Naive B cell (primary cell): Measurements from ENCODE around the gene VIT. TPM values are rescaled to one million over a fixed set of nuclear protein-coding genes. Genes with fewer than 3 reads are reported as not detected.
"Not testable (repeated sequence)": the region's sequence is repeated elsewhere in the genome, so short reads cannot be mapped to it uniquely, and the experiment has no call there.

Source experiments
- ATAC-seq, 2 donors: fragments of 150-1000 bp; cut with Tn5 transposase; 2 replicates each; pipeline ENCODE4 v1.10.0; 2021; ENCODE audit warnings: low read depth in 2 of 2, mild to moderate bottlenecking in 2 of 2, moderate library complexity in 2 of 2
- DNase-seq: peaks from one replicate; pipeline ENCODE4 v3.0.0; 2022
- H3K27ac Mint-ChIP-seq, 6 donors: one replicate each; pipeline ENCODE4 v1.8.0; 2020 to 2022; ENCODE audit warnings: mild to moderate bottlenecking in 6 of 6, mixed read lengths in 6 of 6, moderate library complexity in 5 of 6, inconsistent platforms in 2 of 6
- H3K27me3 Mint-ChIP-seq, 3 donors: one replicate each; pipeline ENCODE4 v1.8.0; 2021 to 2022; ENCODE audit warnings: mixed read lengths in 3 of 3, mild to moderate bottlenecking in 1 of 3
- H3K36me3 Mint-ChIP-seq, 2 donors: one replicate each; pipeline ENCODE4 v1.8.0; 2020 to 2022; ENCODE audit warnings: mixed read lengths in 2 of 2, inconsistent platforms in 1 of 2, mild to moderate bottlenecking in 1 of 2
- H3K4me1 Mint-ChIP-seq, 3 donors: one replicate each; pipeline ENCODE4 v1.8.0; 2020 to 2022; ENCODE audit warnings: mixed read lengths in 3 of 3, inconsistent platforms in 1 of 3, mild to moderate bottlenecking in 1 of 3, moderate library complexity in 1 of 3
- H3K4me3 Mint-ChIP-seq, 8 donors: one replicate each; pipeline ENCODE4 v1.8.0; 2020 to 2022; ENCODE audit warnings: mild to moderate bottlenecking in 8 of 8, mixed read lengths in 8 of 8, moderate library complexity in 8 of 8, inconsistent platforms in 2 of 8
- H3K9me3 Mint-ChIP-seq, 7 donors: one replicate each; pipeline ENCODE4 v1.8.0; 2020 to 2022; ENCODE audit warnings: mixed read lengths in 7 of 7, mild to moderate bottlenecking in 5 of 7, inconsistent platforms in 2 of 7, moderate library complexity in 1 of 7
- polyA plus RNA-seq, 6 donors: library from polyadenylated mRNA; unstranded; fragments of 300-500 nt; fragmentation: Illumina TruSeq; gene quantifications; one replicate each; pipeline ENCODE4 v1.2.3, GENCODE V29; 2021; ENCODE audit warnings: low read depth in 6 of 6

The VIT gene
- polyA plus RNA-seq, 6 donors from 2014 or later = not detected

DNA sequence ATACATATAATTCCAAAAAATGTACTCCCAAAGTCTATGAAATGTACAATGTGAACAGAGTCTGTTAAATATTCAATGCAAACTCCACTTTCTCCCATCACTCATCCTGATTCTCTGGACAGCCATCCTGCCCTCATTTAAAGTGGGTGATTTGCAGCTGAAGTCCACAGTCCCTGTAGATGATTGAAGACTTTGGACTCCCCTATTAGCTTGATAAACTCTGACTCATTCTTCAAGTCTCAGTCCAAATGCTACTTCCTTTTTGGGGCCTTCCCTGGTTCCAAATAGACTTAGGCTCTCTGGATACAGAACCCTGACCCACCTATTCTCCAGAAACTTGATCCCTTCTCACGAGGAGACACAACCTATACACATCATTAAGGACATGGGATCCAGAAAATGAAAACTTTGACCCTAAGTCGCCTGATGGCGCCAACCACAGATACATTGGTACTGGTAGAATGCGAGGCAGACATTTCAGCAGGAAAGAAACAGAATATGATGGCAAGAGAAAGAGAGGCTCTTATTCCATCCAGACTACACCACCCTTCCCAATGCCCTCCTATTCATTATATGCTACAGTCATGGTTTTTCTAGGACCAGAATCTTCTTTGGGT lies 122.7 kb downstream of the VIT start:
- no peak overlapping the region for H3K4me3 Mint-ChIP-seq
- no peaks in the 10 kb centered on the region for H3K9me3 Mint-ChIP-seq
- H3K4me1 Mint-ChIP-seq = no peaks in the 10 kb centered on the region
- H3K36me3 Mint-ChIP-seq = no peaks in the 10 kb centered on the region
- DNase-seq (no peak), ATAC-seq (no peak)
- H3K27me3 Mint-ChIP-seq = peaks cover 0 to 4% (median 0%) of the 10 kb centered on the region in 3 donors
- H3K27ac Mint-ChIP-seq = no peak overlapping the region

DNA sequence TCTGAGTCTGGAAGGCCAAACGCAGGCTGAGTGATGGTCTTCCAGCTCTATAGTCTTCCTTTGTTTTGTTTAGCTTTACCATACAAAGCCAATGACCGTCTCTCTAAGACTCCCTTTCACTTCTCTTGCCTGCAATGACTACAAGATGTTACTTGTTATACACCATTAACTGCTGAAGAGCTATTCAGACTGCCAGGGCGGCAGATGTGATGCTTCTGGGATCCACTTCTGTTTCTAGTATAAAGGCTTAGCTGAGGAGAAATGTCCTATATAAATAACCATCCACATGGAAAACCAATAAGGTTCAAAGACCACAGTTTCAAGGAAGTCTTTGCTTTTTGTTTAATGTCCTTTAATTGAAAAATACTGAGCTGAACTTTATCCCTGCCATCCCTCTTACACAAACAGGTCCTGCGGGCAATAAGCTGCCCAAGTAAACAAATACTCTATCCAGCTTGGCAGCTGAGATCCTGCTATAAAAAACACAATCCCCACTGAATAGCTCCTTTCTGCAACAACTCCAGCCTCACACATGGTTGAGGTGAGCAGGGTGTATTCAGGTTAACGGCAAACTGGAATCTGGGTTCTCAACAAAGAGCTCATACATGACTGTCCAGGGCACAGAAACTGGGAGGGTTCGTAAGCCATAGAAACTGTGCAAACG lies 124.6 kb downstream of the VIT start:
- no peaks in the 10 kb centered on the region for H3K36me3 Mint-ChIP-seq
- no peak overlapping the region for H3K27ac Mint-ChIP-seq
- DNase-seq (no peak), ATAC-seq (no peak)
- H3K9me3 Mint-ChIP-seq = no peaks in the 10 kb centered on the region
- no peak overlapping the region for H3K4me3 Mint-ChIP-seq
- H3K4me1 Mint-ChIP-seq = no peaks in the 10 kb centered on the region
- peaks cover 0 to 4% (median 0%) of the 10 kb centered on the region in 3 donors for H3K27me3 Mint-ChIP-seq

DNA sequence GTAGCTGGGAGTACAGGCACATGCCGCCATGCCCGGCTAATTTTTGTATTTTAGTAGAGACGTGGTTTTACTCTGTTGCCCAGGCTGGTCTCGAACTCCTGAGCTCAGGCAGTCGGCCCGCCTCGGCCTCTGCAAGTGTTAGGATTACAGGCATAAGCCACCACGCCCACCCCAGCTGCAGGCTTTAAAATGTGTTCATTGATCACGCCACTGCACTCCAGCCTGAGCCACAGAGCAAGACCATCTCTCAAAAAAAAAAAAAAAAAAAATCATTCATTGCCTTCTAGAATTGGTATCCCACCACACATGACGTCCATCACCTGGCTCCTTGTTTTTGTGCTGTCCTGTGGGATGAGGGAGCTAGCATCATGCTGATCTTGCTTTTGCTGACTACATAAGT lies 127.4 kb downstream of the VIT start:
- Mint-ChIP-seq H3K36me3 (no peaks in the 10 kb centered on the region), H3K4me1 (no peaks in the 10 kb centered on the region), H3K27ac (no peak overlapping the region), H3K27me3 (peaks cover 0 to 4% (median 0%) of the 10 kb centered on the region in 3 donors), H3K4me3 (no peak overlapping the region), H3K9me3 (peaks cover 0 to 11% (median 0%) of the 10 kb centered on the region in 7 donors)
- ATAC-seq = no peak
- DNase-seq = no peak

DNA sequence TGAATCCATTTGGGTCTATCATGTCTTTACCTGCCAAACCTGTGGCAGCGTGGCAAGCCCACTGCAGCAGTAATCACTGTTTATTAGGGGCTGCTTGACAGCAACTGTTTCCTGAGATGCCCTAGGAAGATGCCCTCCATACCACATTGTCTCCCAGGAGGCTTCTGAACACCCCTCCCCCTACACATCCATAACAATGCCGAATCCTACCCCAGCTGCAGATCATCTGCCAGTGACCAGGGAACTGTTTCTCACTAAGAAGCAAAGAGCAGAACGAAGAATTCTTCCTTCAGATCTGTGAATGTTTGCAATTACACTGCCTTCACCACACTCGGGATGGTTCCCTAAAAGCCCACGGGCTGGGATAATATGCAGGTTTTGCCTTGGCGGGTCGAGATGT lies 127.8 kb downstream of the VIT start:
- ATAC-seq (no peak), DNase-seq (no peak)
- Mint-ChIP-seq H3K27me3 (peaks cover 0 to 4% (median 0%) of the 10 kb centered on the region in 3 donors), H3K4me3 (no peak overlapping the region), H3K9me3 (peaks cover 0 to 11% (median 0%) of the 10 kb centered on the region in 7 donors), H3K27ac (peak overlapping the region in 1 of 6 donors; percentile 29), H3K4me1 (no peaks in the 10 kb centered on the region), H3K36me3 (no peaks in the 10 kb centered on the region)

DNA sequence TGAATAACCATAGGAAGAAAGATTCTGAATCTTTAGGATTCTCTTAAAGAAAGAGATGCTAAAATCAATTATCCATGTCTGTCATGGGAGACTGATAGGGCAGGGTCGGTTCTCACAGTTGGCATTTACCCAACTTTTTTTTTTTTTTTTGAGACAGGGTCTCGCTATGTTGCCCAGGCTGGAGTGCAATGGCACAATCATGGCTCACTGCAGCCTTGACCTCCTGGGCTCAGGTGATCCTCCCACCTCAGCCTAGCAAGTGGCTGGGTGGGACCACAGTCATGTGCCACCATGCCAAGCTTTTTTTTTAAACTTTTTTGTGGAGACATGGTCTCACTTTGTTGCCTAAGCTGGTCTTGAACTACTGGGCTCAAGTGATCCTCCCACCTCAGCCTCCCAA lies 128.2 kb downstream of the VIT start:
- not testable (repeated sequence) for DNase-seq, H3K36me3 Mint-ChIP-seq, H3K4me3 Mint-ChIP-seq, H3K4me1 Mint-ChIP-seq, H3K27me3 Mint-ChIP-seq, ATAC-seq
- Mint-ChIP-seq H3K9me3 (peaks cover 0 to 11% (median 0%) of the 10 kb centered on the region in 7 donors), H3K27ac (peak overlapping the region in 1 of 6 donors; percentile 29)

DNA sequence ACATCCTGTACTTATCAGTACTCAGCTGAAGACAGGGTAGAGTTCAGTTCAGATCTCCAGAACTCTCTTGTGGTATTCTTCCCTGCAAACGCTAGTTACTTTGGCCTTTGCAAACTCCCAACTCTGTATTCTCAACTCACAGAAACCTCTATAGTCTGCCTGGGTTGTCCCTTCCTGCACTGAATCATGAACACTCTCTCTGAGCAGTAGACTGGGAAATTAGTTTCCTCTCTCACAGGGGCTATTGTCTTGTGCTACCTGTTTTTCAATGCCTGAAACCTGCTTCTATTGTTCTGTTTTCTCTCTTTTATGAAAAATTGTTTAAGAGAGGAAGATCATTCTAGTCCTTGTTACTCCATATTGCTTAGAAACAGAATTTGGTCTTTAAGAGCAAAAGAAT lies 134.7 kb downstream of the VIT start:
- DNase-seq = no peak
- H3K4me3 Mint-ChIP-seq = no peak overlapping the region
- ATAC-seq = no peak
- H3K36me3 Mint-ChIP-seq = no peaks in the 10 kb centered on the region
- H3K27me3 Mint-ChIP-seq = no peaks in the 10 kb centered on the region
- peaks cover 0 to 7% (median 0%) of the 10 kb centered on the region in 3 donors for H3K4me1 Mint-ChIP-seq
- no peak overlapping the region for H3K27ac Mint-ChIP-seq
- H3K9me3 Mint-ChIP-seq = peaks cover 0 to 23% (median 4%) of the 10 kb centered on the region in 7 donors

DNA sequence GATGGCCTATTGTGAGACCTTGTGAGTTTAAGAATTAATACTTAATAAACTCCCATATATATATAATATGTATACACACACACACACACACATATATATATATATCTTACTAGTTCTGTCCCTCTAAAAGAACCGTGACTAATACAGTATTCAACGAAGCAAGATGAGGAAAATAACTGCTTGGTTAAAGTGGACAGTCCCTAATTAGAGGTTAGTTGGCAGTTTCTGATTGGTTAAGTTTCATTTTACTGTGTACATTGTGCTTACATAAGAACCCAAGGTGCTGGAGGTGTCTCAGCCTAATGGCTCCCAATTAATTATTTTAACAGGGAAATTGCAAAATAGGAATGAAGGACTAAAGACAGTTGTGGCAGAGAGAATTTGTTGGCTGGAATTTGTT lies 137.7 kb downstream of the VIT start:
- no peak overlapping the region for H3K4me3 Mint-ChIP-seq
- no peak for ATAC-seq
- H3K9me3 Mint-ChIP-seq = peaks cover 0 to 16% (median 4%) of the 10 kb centered on the region in 7 donors

DNA sequence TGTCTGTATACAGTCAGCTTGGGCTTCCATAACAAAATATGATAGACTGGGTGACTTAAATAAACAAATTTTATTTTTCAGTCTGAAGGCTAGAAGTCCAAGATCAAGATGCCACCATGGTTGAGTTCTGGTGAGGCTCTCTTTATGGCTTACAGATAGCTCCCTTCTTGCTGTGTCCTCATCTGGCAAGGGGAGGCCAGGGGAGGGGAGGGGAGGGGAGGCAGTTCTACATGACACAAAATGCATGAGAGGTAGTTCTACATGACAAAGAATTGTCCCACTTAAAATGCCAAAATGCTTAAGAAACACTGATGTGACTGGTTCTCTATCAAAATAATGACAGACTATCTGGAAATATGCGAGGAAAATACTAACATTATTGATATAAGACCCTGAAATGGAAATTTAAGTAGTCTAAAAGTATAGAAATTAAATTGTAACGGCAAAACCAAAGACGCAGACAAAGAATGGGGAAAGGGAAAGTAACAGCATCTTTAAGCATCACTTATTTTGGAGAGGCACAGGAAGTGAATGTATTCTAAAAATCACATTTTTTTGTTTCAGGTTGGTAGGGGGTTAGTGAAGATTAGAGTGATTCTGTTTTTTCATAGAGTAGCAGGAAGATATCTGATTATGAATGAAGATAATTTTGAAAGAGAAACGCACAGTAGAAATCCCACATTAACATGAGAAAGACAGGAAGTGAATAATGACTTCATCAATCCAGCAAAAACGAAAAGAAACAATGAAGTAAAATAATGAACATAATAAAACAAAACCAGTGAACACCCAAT lies 138.4 kb downstream of the VIT start:
- no peak for DNase-seq
- Mint-ChIP-seq H3K27me3 (no peaks in the 10 kb centered on the region), H3K4me1 (peaks cover 0 to 7% (median 0%) of the 10 kb centered on the region in 3 donors), H3K9me3 (peaks cover 0 to 16% (median 4%) of the 10 kb centered on the region in 7 donors), H3K36me3 (peaks cover 0 to 4% of the 10 kb centered on the region in 2 donors), H3K4me3 (no peak overlapping the region), H3K27ac (no peak overlapping the region)
- no peak for ATAC-seq

More for the DNA sequence above, 137.7 kb downstream of the VIT start:
- no peak for DNase-seq
- no peaks in the 10 kb centered on the region for H3K27me3 Mint-ChIP-seq
- peaks cover 0 to 4% of the 10 kb centered on the region in 2 donors for H3K36me3 Mint-ChIP-seq
- no peak overlapping the region for H3K27ac Mint-ChIP-seq
- peaks cover 0 to 7% (median 0%) of the 10 kb centered on the region in 3 donors for H3K4me1 Mint-ChIP-seq

DNA sequence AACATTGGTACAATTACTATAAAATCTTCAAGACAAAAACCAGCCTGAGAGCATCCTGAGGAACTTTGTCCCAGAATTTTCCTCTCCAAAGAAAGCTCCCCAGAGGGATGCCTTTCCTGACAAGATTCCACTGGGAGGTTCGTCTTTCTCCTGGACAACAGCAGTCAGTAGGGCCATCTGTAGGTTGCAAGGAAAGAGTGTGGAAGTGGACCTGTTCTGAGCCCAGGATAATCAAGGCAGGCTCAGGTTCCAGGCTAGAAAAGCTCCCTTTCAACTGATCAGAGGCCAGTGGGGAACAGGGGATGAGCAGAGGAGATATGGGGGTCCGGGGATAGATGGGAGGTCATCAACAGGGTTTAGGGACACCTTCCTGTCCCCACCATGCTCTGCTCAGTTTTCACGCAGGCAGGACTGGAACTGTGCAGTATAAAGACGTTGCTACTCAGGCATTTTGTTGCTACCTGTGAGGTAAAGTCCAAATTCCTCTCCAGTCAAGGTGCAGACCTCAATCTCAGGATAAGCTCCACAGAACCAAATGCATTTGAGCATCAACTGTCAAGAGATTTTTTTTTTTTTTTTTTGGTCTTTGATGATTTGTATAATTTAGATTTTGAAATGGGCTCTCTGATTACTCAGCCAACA lies 143.6 kb downstream of the VIT start:
- H3K36me3 Mint-ChIP-seq = peaks cover 0 to 4% of the 10 kb centered on the region in 2 donors
- peaks cover 0 to 3% (median 0%) of the 10 kb centered on the region in 3 donors for H3K4me1 Mint-ChIP-seq
- no peak for ATAC-seq
- peaks cover 0 to 4% (median 2%) of the 10 kb centered on the region in 7 donors for H3K9me3 Mint-ChIP-seq
- DNase-seq = no peak
- no peak overlapping the region for H3K4me3 Mint-ChIP-seq
- H3K27ac Mint-ChIP-seq = peak overlapping the region in 1 of 6 donors; percentile 5
- H3K27me3 Mint-ChIP-seq = no peaks in the 10 kb centered on the region

DNA sequence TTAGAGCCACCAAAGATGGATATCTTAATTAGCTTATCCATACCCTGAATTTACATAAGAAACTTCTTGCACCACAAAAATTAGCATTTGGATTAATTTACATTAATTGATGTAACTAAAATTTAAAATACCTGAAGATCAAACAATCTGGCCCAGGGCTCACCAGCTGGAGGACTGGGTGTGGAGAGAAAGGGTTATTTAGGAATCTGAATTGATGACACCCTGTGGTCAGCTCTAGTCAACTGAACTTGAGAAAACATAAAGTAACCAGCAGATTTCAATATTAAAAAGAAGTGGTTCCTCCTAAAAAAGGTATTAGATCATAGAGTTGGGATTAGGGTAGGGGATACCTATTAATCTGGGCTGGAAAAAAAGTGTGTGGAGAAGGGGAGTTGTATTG lies 147.3 kb downstream of the VIT start:
- Mint-ChIP-seq H3K4me3 (no peak overlapping the region), H3K9me3 (no peaks in the 10 kb centered on the region), H3K4me1 (no peaks in the 10 kb centered on the region), H3K27ac (peak overlapping the region in 2 of 6 donors; percentile 72 to 75), H3K36me3 (peaks cover 0 to 16% of the 10 kb centered on the region in 2 donors), H3K27me3 (no peaks in the 10 kb centered on the region)
- ATAC-seq (no peak), DNase-seq (no peak)

DNA sequence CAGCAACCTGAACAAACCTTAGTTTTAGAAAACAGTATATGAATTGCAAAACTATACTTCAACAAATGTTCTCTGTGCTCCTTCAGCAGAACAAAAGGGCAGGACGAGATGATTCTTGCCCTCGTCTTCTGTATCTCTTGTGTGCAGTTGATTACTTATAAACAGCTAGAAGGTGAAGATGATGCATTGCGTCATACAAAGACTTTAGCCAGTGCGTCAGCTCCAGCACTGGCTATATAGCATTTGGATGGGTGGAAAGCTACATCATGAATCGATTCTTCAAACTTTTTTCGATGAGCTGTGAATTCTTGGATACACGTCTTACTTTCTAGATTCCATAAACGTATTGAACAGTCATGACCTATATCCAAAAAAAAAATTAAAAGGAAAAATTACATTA lies 152.8 kb downstream of the VIT start:
- no peak for ATAC-seq
- Mint-ChIP-seq H3K27ac (no peak overlapping the region), H3K4me1 (no peaks in the 10 kb centered on the region)

DNA sequence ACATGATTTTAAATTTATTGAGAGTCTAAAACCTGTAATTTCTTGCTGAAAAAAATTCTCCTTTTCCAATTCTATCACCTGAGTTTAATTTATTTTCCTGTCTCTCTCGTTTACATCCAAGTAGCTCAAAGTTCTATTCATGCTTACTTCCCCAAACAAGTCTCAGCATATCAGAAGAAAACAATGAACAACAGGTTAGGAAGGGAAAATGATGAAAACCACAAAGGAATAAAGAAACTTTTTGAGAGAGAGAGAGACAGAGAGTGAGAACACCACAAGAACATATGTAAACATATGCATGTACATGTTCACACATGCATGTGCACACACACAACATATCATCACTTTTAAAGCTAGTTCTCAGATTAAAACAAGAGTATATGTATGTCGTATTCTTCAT lies 157.7 kb downstream of the VIT start:
- H3K27me3 Mint-ChIP-seq = no peaks in the 10 kb centered on the region
- H3K4me1 Mint-ChIP-seq = no peaks in the 10 kb centered on the region
- no peaks in the 10 kb centered on the region for H3K9me3 Mint-ChIP-seq
- H3K27ac Mint-ChIP-seq = peak overlapping the region in 2 of 6 donors; percentile 0
- no peak for ATAC-seq
- H3K4me3 Mint-ChIP-seq = no peak overlapping the region
- H3K36me3 Mint-ChIP-seq = peaks cover 30 to 44% of the 10 kb centered on the region in 2 donors
- no peak for DNase-seq

More for the DNA sequence above, 152.8 kb downstream of the VIT start:
- Mint-ChIP-seq H3K36me3 (peaks cover 16 to 53% of the 10 kb centered on the region in 2 donors), H3K9me3 (no peaks in the 10 kb centered on the region), H3K27me3 (no peaks in the 10 kb centered on the region), H3K4me3 (no peak overlapping the region)
- no peak for DNase-seq

DNA sequence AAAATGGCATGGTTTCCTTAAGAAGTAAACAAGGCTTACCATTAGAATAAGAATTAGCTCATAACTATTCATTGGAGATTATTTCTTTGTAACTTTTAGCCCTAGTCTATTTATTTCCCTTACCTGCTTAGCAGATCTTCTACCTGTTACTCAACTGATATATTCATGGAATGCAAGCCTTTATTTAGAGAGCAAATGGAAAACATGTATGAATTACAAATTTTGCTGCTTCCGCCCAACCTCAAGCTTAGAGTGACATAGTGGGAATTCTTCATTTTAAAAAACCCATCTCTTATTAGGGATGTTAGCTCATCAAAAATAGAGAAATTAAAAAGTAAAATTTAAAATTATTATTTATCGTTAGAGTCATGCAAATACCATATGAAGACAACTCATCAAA lies 158.9 kb downstream of the VIT start:
- Mint-ChIP-seq H3K36me3 (peaks cover 19 to 32% of the 10 kb centered on the region in 2 donors), H3K4me3 (no peak overlapping the region), H3K9me3 (no peaks in the 10 kb centered on the region), H3K27ac (peak overlapping the region in 1 of 6 donors; percentile 8), H3K27me3 (no peaks in the 10 kb centered on the region), H3K4me1 (no peaks in the 10 kb centered on the region)
- ATAC-seq = no peak
- no peak for DNase-seq
